H1 (cell line): ENCODE results near the gene LRPAP1. TPM values are rescaled to one million over a fixed set of nuclear protein-coding genes. Genes with fewer than 3 reads are reported as not detected.
"Not testable (repeated sequence)": the region's sequence is repeated elsewhere in the genome, so short reads cannot be mapped to it uniquely, and the experiment has no call there.

ENCODE experiments used
- CTCF ChIA-PET: fragments of 300-600 bp; sonication (Branson Sonifier 250); formaldehyde crosslinking; loops from one replicate; lab custom pipeline; 2021; ENCODE audit not compliant: partially characterized antibody; lab: Charles Lee
- POLR2A ChIA-PET: fragments of 300-600 bp; sonication (Branson Sonifier 250); formaldehyde crosslinking; loops from one replicate; lab custom pipeline; 2021; ENCODE audit warnings: inconsistent platforms; ENCODE audit not compliant: partially characterized antibody; lab: Charles Lee
- DNase-seq, 2 experiments: peaks; one replicate each; pipeline versions ENCODE4 v3.0.0 to v3.0.0-alpha.2; 2010 to 2022; ENCODE audit warnings: low spot score in 2 of 2, low read depth in 1 of 2, mixed read lengths in 1 of 2
- FAIRE-seq: peaks from 2 replicates; lab custom pipeline; 2011; peaks lifted over from hg19 to GRCh38; lab: Jason Lieb, UNC
- H2AFZ ChIP-seq: 2 replicates; pipeline ENCODE4 v1.8.1; 2012; ENCODE audit warnings: low read length, inconsistent platforms
- H2AK5ac ChIP-seq: 2 replicates; pipeline ENCODE4 v1.6.1; 2013; ENCODE audit warnings: low read depth, low read length
- H2BK120ac ChIP-seq: replicated peaks from 2 replicates; pipeline ENCODE3; 2013; ENCODE audit warnings: low read depth, low read length, inconsistent platforms
- H2BK12ac ChIP-seq: 2 replicates; pipeline ENCODE4 v1.6.1; 2013; ENCODE audit warnings: low read depth, low read length
- H2BK15ac ChIP-seq: 2 replicates; pipeline ENCODE4 v1.6.1; 2013; ENCODE audit warnings: low read length
- H2BK20ac ChIP-seq: 2 replicates; pipeline ENCODE4 v1.6.1; 2013; ENCODE audit warnings: low read length
- H2BK5ac ChIP-seq: 2 replicates; pipeline ENCODE4 v1.6.1; 2013; ENCODE audit warnings: low read depth, low read length
- H3K14ac ChIP-seq: 2 replicates; pipeline ENCODE4 v1.6.1; 2013; ENCODE audit warnings: inconsistent platforms; ENCODE audit not compliant: insufficient read length
- H3K18ac ChIP-seq: 2 replicates; pipeline ENCODE4 v1.6.1; 2013; ENCODE audit warnings: low read length; ENCODE audit errors: extremely low read depth
- H3K23ac ChIP-seq: 2 replicates; pipeline ENCODE4 v1.6.1; 2013; ENCODE audit warnings: inconsistent platforms; ENCODE audit not compliant: insufficient read length
- H3K23me2 ChIP-seq: 2 replicates; pipeline ENCODE4 v1.6.1; 2013; ENCODE audit warnings: low read depth, low read length
- H3K27ac ChIP-seq: 2 replicates; pipeline ENCODE4 v1.6.1; 2011; ENCODE audit warnings: low read depth, low read length, inconsistent platforms
- H3K27me3 ChIP-seq, 4 experiments: replicated peaks in 1 of 4; 1 replicate in 1 of 4; 2 replicates in 3 of 4; pipeline versions ENCODE4 v1.6.1 to v1.8.1; 2011 to 2013; ENCODE audit warnings: low read length in 3 of 4, mild to moderate bottlenecking in 3 of 4, inconsistent platforms in 2 of 4, mixed read lengths in 2 of 4, moderate library complexity in 1 of 4; ENCODE audit not compliant: control insufficient read depth in 3 of 4, insufficient read depth in 3 of 4; ENCODE audit errors: extremely low read depth in 1 of 4
- H3K36me3 ChIP-seq, 4 experiments: 2 replicates each; pipeline versions ENCODE4 v1.6.1 to v1.8.1; 2011 to 2013; ENCODE audit warnings: mild to moderate bottlenecking in 4 of 4, low read length in 3 of 4, moderate library complexity in 2 of 4, control low read depth in 1 of 4, inconsistent platforms in 1 of 4; ENCODE audit not compliant: insufficient read depth in 4 of 4, control insufficient read depth in 2 of 4
- H3K4ac ChIP-seq: replicated peaks from 2 replicates; pipeline ENCODE3; 2013; ENCODE audit warnings: low read length, low read depth, mixed read lengths, inconsistent platforms; ENCODE audit not compliant: insufficient read length
- H3K4me1 ChIP-seq, 4 experiments: replicated peaks in 1 of 4; 1 replicate in 1 of 4; 2 replicates in 3 of 4; pipeline versions ENCODE4 v1.6.1 to v1.8.1; 2011 to 2013; ENCODE audit warnings: low read length in 3 of 4, inconsistent platforms in 2 of 4, mixed read lengths in 1 of 4; ENCODE audit not compliant: insufficient read depth in 4 of 4, control insufficient read depth in 3 of 4
- H3K4me2 ChIP-seq, 2 experiments: 2 replicates each; pipeline versions ENCODE4 v1.6.1 to v1.8.1; 2011 to 2013; ENCODE audit warnings: low read depth in 2 of 2, low read length in 2 of 2, control low read depth in 1 of 2, inconsistent platforms in 1 of 2, mild to moderate bottlenecking in 1 of 2; ENCODE audit not compliant: insufficient read depth in 1 of 2
- H3K4me3 ChIP-seq, 4 experiments: fragments of 200-600, 300-600 bp in 1 of 4; sonication (generic), shearing (Covaris generic), sonication (Bioruptor Twin) in 1 of 4; 2 replicates each; pipeline versions ENCODE4 v1.5.1 to v1.8.1; 2011 to 2016; ENCODE audit warnings: low read length in 4 of 4, low read depth in 3 of 4, control low read depth in 2 of 4, inconsistent platforms in 2 of 4, mild to moderate bottlenecking in 2 of 4, mixed read lengths in 1 of 4, moderate library complexity in 1 of 4; ENCODE audit not compliant: insufficient read depth in 2 of 4; ENCODE audit errors: extremely low read depth in 1 of 4
- H3K56ac ChIP-seq: replicated peaks from 2 replicates; pipeline ENCODE3; 2013; ENCODE audit warnings: low read depth, mild to moderate bottlenecking, mixed read lengths, low read length, inconsistent platforms; ENCODE audit not compliant: insufficient read length
- H3K79me1 ChIP-seq: 2 replicates; pipeline ENCODE4 v1.6.1; 2013; ENCODE audit warnings: low read depth, low read length, control low read depth
- H3K79me2 ChIP-seq, 2 experiments: 2 replicates each; pipeline versions ENCODE4 v1.6.1 to v1.8.1; 2012 to 2013; ENCODE audit warnings: low read length in 2 of 2, mild to moderate bottlenecking in 2 of 2, inconsistent platforms in 1 of 2; ENCODE audit not compliant: insufficient read depth in 2 of 2, control insufficient read depth in 1 of 2
- H3K9ac ChIP-seq, 4 experiments: replicated peaks in 1 of 4; 1 replicate in 1 of 4; 2 replicates in 3 of 4; pipeline versions ENCODE4 v1.6.1 to v1.8.1; 2011 to 2013; ENCODE audit warnings: low read depth in 3 of 4, low read length in 3 of 4, control low read depth in 2 of 4, mild to moderate bottlenecking in 2 of 4, moderate library complexity in 2 of 4, inconsistent platforms in 1 of 4; ENCODE audit errors: extremely low read depth in 1 of 4
- H3K9me3 ChIP-seq, 2 experiments: 2 replicates each; pipeline versions ENCODE4 v1.6.1 to v1.8.1; 2012 to 2013; ENCODE audit warnings: mild to moderate bottlenecking in 2 of 2, moderate library complexity in 2 of 2, control low read depth in 1 of 2, inconsistent platforms in 1 of 2, low read depth in 1 of 2, low read length in 1 of 2, mixed read lengths in 1 of 2; ENCODE audit not compliant: insufficient read depth in 2 of 2
- H4K20me1 ChIP-seq, 2 experiments: replicated peaks in 1 of 2; 2 replicates each; pipeline versions ENCODE3 to v1.8.1; 2011 to 2013; ENCODE audit warnings: inconsistent platforms in 2 of 2, low read length in 2 of 2, mild to moderate bottlenecking in 1 of 2; ENCODE audit not compliant: insufficient read depth in 2 of 2, control insufficient read depth in 1 of 2
- H4K5ac ChIP-seq: 2 replicates; pipeline ENCODE4 v1.6.1; 2013; ENCODE audit warnings: low read length, low read depth, mixed read lengths, inconsistent platforms; ENCODE audit not compliant: insufficient read length
- H4K8ac ChIP-seq: 2 replicates; pipeline ENCODE4 v1.8.0; 2013; ENCODE audit warnings: mild to moderate bottlenecking, moderate library complexity, low read length, inconsistent platforms; ENCODE audit not compliant: insufficient read depth; ENCODE audit errors: extremely low read depth
- H4K91ac ChIP-seq: replicated peaks from 2 replicates; pipeline ENCODE3; 2013; ENCODE audit warnings: low read length, mixed read lengths, inconsistent platforms; ENCODE audit not compliant: insufficient read length
- WGBS, 2 experiments: shearing (Covaris generic) in 1 of 2; methylation state at CpG; one replicate each; pipeline versions ENCODE4 v1.1.6 to v1.1.7; 2013 to 2015; ENCODE audit warnings: low lambda C conversion rate in 2 of 2, mixed read lengths in 2 of 2, inconsistent platforms in 1 of 2, low coverage in 1 of 2, missing lambda C conversion rate in 1 of 2; ENCODE audit not compliant: insufficient replicate concordance in 2 of 2, insufficient coverage in 1 of 2, insufficient read length in 1 of 2; ENCODE audit errors: extremely low coverage in 1 of 2, missing lambda C conversion rate in 1 of 2; 5-methylcytosine and 5-hydroxymethylcytosine counted together
- polyA plus RNA-seq, 7 experiments: library from polyadenylated mRNA; depleted of rRNA in 3 of 7; stranded (reverse) in 5 of 7; unstranded in 2 of 7; fragments of >200 nt in 5 of 7; fragments of 200-250 nt in 2 of 7; gene quantifications; 1 replicate in 5 of 7; 2 replicates in 1 of 7; 4 replicates in 1 of 7; pipeline versions ENCODE4 v1.2.1 to v1.2.3, GENCODE V29; 2011 to 2013; ENCODE audit warnings: missing spikeins in 2 of 7, mixed read lengths in 2 of 7
- total RNA-seq: library from RNA; stranded (reverse); fragmentation: NEBNext Ultra II Directional; extraction: Animal tissue kit (Norgen Biotek cat#: 25700); gene quantifications from 2 replicates; pipeline ENCODE4 v1.2.1, GENCODE V29; 2021

The LRPAP1 gene
- total and polyA plus RNA-seq, 2 of the 8 experiments (the other 6 are each of a cell fraction or from before 2014, with no cell fraction given) = 31.1 to 101 TPM

- H3K9me3 ChIP-seq, H3K56ac ChIP-seq, H3K27me3 ChIP-seq, H3K23me2 ChIP-seq, H3K14ac ChIP-seq, H3K36me3 ChIP-seq, H3K79me1 ChIP-seq, DNase-seq, H4K8ac ChIP-seq, H3K9ac ChIP-seq, H2BK120ac ChIP-seq, H2AFZ ChIP-seq, H3K4ac ChIP-seq, H3K4me1 ChIP-seq, H2BK5ac ChIP-seq, H2AK5ac ChIP-seq, H3K4me2 ChIP-seq, H4K5ac ChIP-seq, H3K23ac ChIP-seq, H2BK20ac ChIP-seq, H3K4me3 ChIP-seq, H2BK12ac ChIP-seq, POLR2A ChIA-PET, H3K79me2 ChIP-seq, H3K27ac ChIP-seq, FAIRE-seq, H3K18ac ChIP-seq, H4K91ac ChIP-seq, H4K20me1 ChIP-seq, H2BK15ac ChIP-seq: not testable (repeated sequence)
- CTCF ChIA-PET = interaction anchor here (1.2 kb wide), 1 partner anchor 94 kb away, joined by 3 read pairs; no protein-coding TSS in a partner anchor
- WGBS, 2 experiments = 87% methylated on average over 15 of the region's 17 CpGs; no CpG with 5 or more reads in 1 of the 2 experiments
Measured at GRCh38 chr4:3557676-3558513, 25.7 kb upstream of the LRPAP1 start.
